NCI-H82 treated with DMSO at 0.1 percent for 48 hours (cell line): ENCODE measurements around the gene CLASP2.
"Not testable (repeated sequence)": the region's sequence is repeated elsewhere in the genome, so short reads cannot be mapped to it uniquely, and the experiment has no call there.

Source experiments
- DNase-seq: peaks from one replicate; lab custom pipeline; 2025; ENCODE audit not compliant: unreplicated experiment; lab: John Stamatoyannopoulos, UW

CLASP2 gene

DNA sequence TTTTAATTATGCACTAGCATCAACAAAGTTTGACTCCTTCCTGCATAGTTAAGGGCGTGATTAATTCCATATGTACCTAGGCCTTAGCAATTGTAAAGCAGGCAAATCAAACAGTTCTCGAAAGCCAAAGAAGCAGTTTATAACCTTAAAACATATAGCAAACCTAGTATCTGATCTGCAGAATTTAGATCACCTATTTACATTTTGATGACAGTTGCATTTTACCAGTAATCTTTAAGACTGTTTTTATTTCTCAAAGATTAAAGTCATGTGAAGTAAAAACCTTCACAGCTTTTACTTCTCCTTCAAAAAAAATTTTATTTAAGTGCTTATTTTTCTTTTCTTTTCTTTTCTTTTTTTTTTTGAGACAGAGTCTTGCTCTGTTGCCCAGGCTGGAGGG, 257.0 kb downstream of the CLASP2 start:
- DNase-seq, result no peak

DNA sequence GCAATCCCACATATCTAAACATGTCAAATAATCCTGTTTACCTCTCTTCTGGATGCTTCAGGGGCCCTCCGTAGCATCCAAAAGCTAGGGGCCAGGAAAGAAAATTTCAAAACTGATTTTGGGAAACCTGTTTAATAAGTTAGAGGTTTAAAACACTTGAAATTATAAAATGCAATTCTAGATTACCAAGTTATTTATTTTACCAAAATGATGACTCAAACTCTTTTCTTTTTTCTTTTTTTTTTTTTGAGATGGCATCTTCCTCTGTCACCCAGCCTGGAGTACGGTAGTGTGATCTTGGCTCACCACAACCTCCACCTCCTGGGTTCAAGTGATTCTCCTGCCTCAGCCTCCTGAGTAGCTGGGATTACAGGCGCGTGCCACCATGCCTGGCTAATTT, 258.5 kb downstream of the CLASP2 start:
- not testable (repeated sequence) for DNase-seq

DNA sequence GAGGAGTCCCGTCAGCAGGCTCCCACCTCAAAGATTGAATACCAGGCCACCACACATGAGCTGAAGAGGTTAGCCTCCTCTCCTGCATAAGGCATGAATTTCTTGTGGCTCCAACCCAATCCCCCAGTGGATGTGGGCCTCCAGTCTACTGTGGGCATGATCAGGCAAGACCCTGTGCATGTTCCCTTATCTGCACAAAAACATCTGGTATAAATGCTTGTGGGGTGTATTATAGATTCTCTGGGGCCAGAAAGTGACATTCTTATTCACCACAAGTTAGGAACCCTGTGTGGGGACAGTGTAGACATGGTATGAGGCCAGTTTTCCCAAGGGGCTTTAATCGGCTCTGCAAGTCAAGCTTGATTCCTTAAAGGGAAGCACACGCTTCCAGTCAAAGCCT, 259.6 kb downstream of the CLASP2 start:
- DNase-seq, result no peak

DNA sequence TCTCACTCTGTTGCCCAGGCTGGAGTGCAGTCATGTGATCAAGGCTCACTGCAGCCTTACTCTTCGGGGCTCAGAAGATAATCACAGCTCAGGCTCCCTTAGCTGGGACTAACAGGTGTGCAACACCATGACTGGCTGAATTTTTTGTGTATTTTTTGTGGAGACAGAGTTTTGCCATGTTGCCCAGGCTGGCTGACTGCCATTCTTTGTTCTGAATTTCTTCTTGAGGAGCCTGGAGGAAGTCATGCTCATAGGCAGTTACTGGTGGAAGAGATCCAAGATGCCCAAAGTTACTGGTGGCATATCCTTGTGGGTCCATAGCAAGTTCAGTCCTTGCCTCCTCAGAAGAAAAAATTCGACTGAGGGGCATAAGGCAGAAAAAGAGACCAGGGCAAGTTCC, 261.3 kb downstream of the CLASP2 start:
- DNase-seq, result no peak

DNA sequence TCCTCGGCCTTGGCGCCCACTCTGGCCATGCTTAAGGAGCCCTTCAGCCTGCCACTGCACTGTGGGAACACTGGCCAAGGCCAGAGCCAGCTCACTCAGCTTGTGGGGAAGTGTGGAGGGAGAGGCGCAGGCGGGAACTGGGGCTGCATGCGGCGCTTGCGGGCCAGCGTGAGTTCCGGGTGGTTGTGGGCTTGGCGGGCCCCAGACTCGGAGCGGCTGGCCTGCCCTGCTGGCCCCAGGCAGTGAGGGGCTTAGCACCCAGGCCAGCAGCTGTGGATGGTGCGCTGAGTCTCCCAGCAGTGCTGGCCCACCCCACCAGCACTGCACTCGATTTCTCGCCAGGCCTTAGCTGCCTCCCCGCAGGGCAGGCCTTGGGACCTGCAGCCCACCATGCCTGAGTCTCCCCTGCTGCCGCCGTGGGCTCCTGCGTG, 264.7 kb downstream of the CLASP2 start:
- no peak for DNase-seq

DNA sequence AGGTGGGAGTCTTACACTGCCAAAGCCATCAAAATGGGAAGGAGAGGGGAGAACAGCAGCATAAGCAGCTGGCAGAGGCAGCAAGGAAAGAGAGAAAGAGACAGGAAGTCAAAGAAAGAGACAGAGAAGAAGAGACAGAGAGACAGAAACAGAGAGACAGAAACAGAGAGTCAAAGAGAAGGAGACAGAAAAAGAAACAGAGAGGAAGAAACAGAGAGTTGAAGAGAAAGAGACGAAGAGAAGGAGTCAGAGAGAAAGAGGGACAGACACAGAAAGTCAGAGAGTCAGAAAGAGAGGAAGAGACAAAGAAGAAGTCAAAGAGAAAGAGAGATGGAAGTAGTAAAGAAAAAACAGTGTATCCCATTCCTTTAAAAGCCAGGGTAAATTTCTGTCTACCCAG, 266.1 kb downstream of the CLASP2 start:
- DNase-seq, result not testable (repeated sequence)

DNA sequence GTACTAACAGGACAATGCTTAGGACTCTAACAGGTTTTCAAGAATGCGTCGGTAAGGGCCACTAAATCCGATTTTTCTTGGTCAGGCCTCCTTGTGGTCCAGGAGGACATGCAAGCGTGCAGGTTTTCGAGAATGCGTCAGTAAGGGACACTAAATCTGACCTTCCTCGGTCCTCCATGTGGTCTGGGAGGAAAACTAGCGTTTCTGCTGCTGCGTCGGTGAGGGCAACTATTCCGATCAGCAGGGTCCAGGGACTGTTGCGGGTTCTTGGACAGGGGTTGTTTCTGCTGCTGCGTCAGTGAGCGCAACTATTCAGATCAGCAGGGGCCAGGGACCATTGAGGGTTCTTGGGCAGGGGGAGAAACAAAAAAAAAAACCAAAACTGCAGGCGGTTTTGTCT, 270.1 kb downstream of the CLASP2 start:
- DNase-seq, result no peak

DNA sequence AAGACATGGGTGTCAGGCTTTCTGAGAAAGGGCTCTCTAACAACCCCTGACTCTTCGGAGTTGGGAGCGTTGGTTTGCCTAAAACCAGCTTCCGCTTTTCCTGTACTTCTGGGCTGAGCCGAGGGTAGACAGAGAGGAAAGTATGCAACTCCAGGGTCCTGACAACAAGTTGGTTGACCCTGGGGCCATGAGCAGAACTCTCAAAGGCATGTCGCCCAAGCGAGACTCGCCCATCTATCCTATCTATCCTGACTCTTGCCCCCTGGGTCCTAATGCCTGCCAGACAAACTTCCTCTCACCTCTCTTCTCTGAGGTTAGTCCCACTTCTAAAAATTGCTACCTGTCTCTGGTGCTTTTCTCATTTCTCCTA, 270.8 kb downstream of the CLASP2 start:
- not testable (repeated sequence) for DNase-seq
